ENCODE results near the gene SLC7A4.

Gene SLC7A4

GRCh38 chr22:21000207-21000986, 32.0 kb downstream of the SLC7A4 start:
- peak in 1 of 56 donors; percentile 12 for DNase-seq

GRCh38 chr22:20999350-21000206, 32.8 kb downstream of the SLC7A4 start:
- DNase-seq: no peak

GRCh38 chr22:20998411-20999336, 33.7 kb downstream of the SLC7A4 start:
- DNase-seq: no peak

- DNase-seq: no peak
These were observed 34.7 kb downstream of the SLC7A4 start for GRCh38 chr22:20997536-20998257.

- no peak for DNase-seq
These were observed 35.5 kb downstream of the SLC7A4 start for GRCh38 chr22:20996598-20997535.

- DNase-seq: no peak
These were observed 36.3 kb downstream of the SLC7A4 start for GRCh38 chr22:20996031-20996410.

GRCh38 chr22:20995329-20996030, 36.9 kb downstream of the SLC7A4 start:
- no peak for DNase-seq

- DNase-seq: no peak
These were observed 37.5 kb downstream of the SLC7A4 start for GRCh38 chr22:20994902-20995241.

GRCh38 chr22:20994128-20994901, 38.0 kb downstream of the SLC7A4 start:
- no peak for DNase-seq

- no peak for DNase-seq
These were observed 38.8 kb downstream of the SLC7A4 start for GRCh38 chr22:20993304-20994127.

- no peak for DNase-seq
These were observed 39.7 kb downstream of the SLC7A4 start for GRCh38 chr22:20992456-20993303.

- no peak for DNase-seq
These were observed 40.3 kb downstream of the SLC7A4 start for GRCh38 chr22:20992056-20992442.

GRCh38 chr22:20991252-20992055, 40.9 kb downstream of the SLC7A4 start:
- no peak for DNase-seq

GRCh38 chr22:20990184-20991180, 41.9 kb downstream of the SLC7A4 start:
- no peak for DNase-seq
